HG03575 (cell line): ENCODE measurements around the gene TAF10.

Experiments used
- ATAC-seq: cut with Tn5 transposase; IDR thresholded peaks from one replicate; pipeline ENCODE4 v1.9.1; 2021; ENCODE audit not compliant: unreplicated experiment, insufficient number of reproducible peaks, low FRiP score; ENCODE audit errors: extremely low read depth

The TAF10 gene

DNA sequence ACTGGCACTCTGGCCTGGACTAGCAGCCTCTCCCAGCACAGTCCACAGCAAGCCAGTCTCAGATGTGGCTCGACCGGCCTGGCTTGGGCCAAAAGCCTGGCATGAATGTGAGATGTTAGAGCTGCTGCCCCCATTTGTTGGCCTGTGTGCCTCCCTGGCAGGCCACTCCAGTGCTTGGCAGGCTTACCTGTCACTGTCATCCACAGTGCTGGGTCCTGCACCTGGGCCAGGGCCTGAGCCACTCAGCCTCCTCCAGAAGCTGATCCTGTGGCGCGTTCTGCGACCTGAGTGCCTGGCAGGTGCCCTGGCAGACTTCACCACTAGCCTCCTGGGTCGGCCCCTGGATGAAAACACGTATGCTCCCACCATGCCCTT lies 44.7 kb downstream of the TAF10 start:
- ATAC-seq, result no peak

- ATAC-seq, result no peak
Observed at GRCh38 chr11:6566704-6567370, 45.2 kb downstream of the TAF10 start.

- ATAC-seq, result no peak
Observed at GRCh38 chr11:6565988-6566703, 45.9 kb downstream of the TAF10 start.

DNA sequence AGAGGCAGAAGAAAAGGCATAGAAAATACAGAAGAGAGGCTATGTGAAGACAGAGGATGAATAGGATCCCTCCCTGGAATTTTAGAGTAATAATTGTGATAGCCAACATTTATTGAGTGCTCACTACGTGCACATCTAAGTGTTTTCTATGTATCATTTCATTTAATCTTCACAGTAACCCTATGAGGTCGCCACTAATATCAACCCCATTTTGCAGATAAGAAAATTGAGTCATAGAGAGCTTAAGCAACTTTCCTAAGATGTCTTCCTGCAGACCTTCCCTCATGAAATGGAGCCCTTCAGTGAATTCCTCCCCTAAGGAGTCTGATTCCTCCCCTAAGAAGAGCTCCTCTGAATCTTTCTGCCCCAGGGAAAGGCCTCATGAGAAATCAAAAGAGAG lies 46.7 kb downstream of the TAF10 start:
- no peak for ATAC-seq

- ATAC-seq, result no peak
Observed at GRCh38 chr11:6563667-6564066, 48.3 kb downstream of the TAF10 start.

- no peak for ATAC-seq
Observed at GRCh38 chr11:6563121-6563619, 48.8 kb downstream of the TAF10 start.

GRCh38 chr11:6561288-6561687 lies 50.7 kb downstream of the TAF10 start:
- no peak for ATAC-seq
